Right ventricle myocardium superior (tissue), 1 donor: ENCODE data around the gene EP400. TPM values are rescaled to one million over a fixed set of nuclear protein-coding genes. Genes with fewer than 3 reads are reported as not detected.

Experiments used
- ATAC-seq: fragments of 200-7000 bp; cut with Tn5 transposase; one replicate; pipeline ENCODE4 v1.9.1; 2020; ENCODE audit warnings: mild to moderate bottlenecking; ENCODE audit not compliant: poor library complexity
- DNase-seq: peaks from one replicate; pipeline ENCODE4 v3.0.0-alpha.2; 2020
- intact Hi-C: fragments of 100-400 bp; cut with DNase I; formaldehyde crosslinking; loops from one replicate; pipeline ENCODE4 v1.11.2; 2022
- total RNA-seq: library from RNA; stranded (reverse); fragmentation: NEBNext Ultra II Directional; extraction: Animal tissue kit (Norgen Biotek cat#: 25700); gene quantifications from one replicate; pipeline ENCODE4 v1.2.1, GENCODE V29; 2021
- donor health status: DM: no; HTN: yes; CAD: no; lungs with severe emphysema.

Gene EP400
- total RNA-seq, 1 donor from 2014 or later, result 12.3 TPM

GRCh38 chr12:131911851-131912477 lies 37.8 kb upstream of the EP400 start:
- no peak for ATAC-seq
- intact Hi-C loops, result no loop called here

GRCh38 chr12:131912518-131913274 lies 37.0 kb upstream of the EP400 start:
- ATAC-seq, result peak; percentile 84
- intact Hi-C loops, result no loop called here
- DNase-seq, result peak; percentile 94

More at GRCh38 chr12:131911851-131912477, 37.8 kb upstream of the EP400 start:
- DNase-seq, result no peak

- DNase-seq (no peak), ATAC-seq (no peak)
- intact Hi-C loops, result no loop called here
These were observed 36.1 kb upstream of the EP400 start for GRCh38 chr12:131913666-131914065.

- intact Hi-C loops, result no loop called here
- DNase-seq, result no peak
- no peak for ATAC-seq
These were observed 35.5 kb upstream of the EP400 start for GRCh38 chr12:131914179-131914702.

- intact Hi-C loops, result no loop called here
- ATAC-seq, result no peak
- DNase-seq, result no peak
These were observed 34.6 kb upstream of the EP400 start for GRCh38 chr12:131915000-131915689.

GRCh38 chr12:131915823-131916222 lies 33.9 kb upstream of the EP400 start:
- intact Hi-C loops, result no loop called here
- no peak for DNase-seq
- ATAC-seq, result no peak

- no peak for DNase-seq
- intact Hi-C loops, result no loop called here
- ATAC-seq, result no peak
These were observed 33.2 kb upstream of the EP400 start for GRCh38 chr12:131916306-131917138.

- ATAC-seq (no peak), DNase-seq (no peak)
- intact Hi-C loops, result no loop called here
These were observed 32.5 kb upstream of the EP400 start for GRCh38 chr12:131917139-131917710.

- DNase-seq (no peak), ATAC-seq (no peak)
- intact Hi-C loops, result no loop called here
These were observed 31.9 kb upstream of the EP400 start for GRCh38 chr12:131917711-131918306.

- intact Hi-C loops, result no loop called here
- DNase-seq (no peak), ATAC-seq (no peak)
These were observed 31.3 kb upstream of the EP400 start for GRCh38 chr12:131918311-131919050.

GRCh38 chr12:131919051-131919347 lies 30.7 kb upstream of the EP400 start:
- DNase-seq, result no peak
- intact Hi-C loops, result no loop called here

GRCh38 chr12:131919366-131920156 lies 30.2 kb upstream of the EP400 start:
- ATAC-seq (no peak), DNase-seq (no peak)
- intact Hi-C loops, result no loop called here

More at GRCh38 chr12:131919051-131919347, 30.7 kb upstream of the EP400 start:
- ATAC-seq, result no peak

- no peak for DNase-seq
- no peak for ATAC-seq
- intact Hi-C loops, result no loop called here
These were observed 29.6 kb upstream of the EP400 start for GRCh38 chr12:131920157-131920508.

- intact Hi-C loops, result no loop called here
- DNase-seq (peak; percentile 65), ATAC-seq (peak; percentile 67)
These were observed 28.6 kb upstream of the EP400 start for GRCh38 chr12:131920902-131921840.

GRCh38 chr12:131921866-131922769 lies 27.6 kb upstream of the EP400 start:
- peak; percentile 81 for ATAC-seq
- peak; percentile 73 for DNase-seq
- intact Hi-C loops, result no loop called here
